WTC11 (cell line): ENCODE results near the gene METTL9. TPM values are rescaled to one million over a fixed set of nuclear protein-coding genes. Genes with fewer than 3 reads are reported as not detected.

Experiments used
- ATAC-seq: fragments of 200-7000 bp; cut with Tn5 transposase; 2 replicates; pipeline ENCODE4 v1.10.0; 2021; ENCODE audit warnings: mild to moderate bottlenecking, moderate library complexity
- CTCF ChIA-PET: fragments of 300-600 bp; sonication (Branson Sonifier 250); formaldehyde crosslinking; loops from one replicate; lab custom pipeline; 2021; ENCODE audit warnings: antibody characterized with exemption; lab: Charles Lee
- POLR2A ChIA-PET: fragments of 350-600 bp; sonication (Branson Sonifier 250); formaldehyde crosslinking; loops from one replicate; lab custom pipeline; 2021; ENCODE audit warnings: antibody characterized with exemption; lab: Charles Lee
- DNase-seq: peaks from one replicate; pipeline ENCODE4 v3.0.0; 2021; ENCODE audit warnings: low spot score
- H3K27ac Mint-ChIP-seq: 2 replicates; pipeline ENCODE4 v1.8.0; 2021; ENCODE audit warnings: mixed read lengths
- H3K27me3 Mint-ChIP-seq: 2 replicates; pipeline ENCODE4 v1.8.0; 2021; ENCODE audit warnings: low read depth, mild to moderate bottlenecking, moderate library complexity, mixed read lengths
- H3K36me3 Mint-ChIP-seq: 2 replicates; pipeline ENCODE4 v1.8.0; 2021; ENCODE audit warnings: mixed read lengths
- H3K4me1 Mint-ChIP-seq: 2 replicates; pipeline ENCODE4 v1.8.0; 2022; ENCODE audit warnings: mixed read lengths
- H3K4me3 Mint-ChIP-seq: 2 replicates; pipeline ENCODE4 v1.8.0; 2021; ENCODE audit warnings: mild to moderate bottlenecking, moderate library complexity, mixed read lengths
- H3K9me3 Mint-ChIP-seq: 2 replicates; pipeline ENCODE4 v1.8.0; 2021; ENCODE audit warnings: mixed read lengths
- AR ChIP-seq: fragments of 250-450 bp; sonication (Bioruptor Pico); IDR thresholded peaks from 2 replicates; pipeline ENCODE4 v1.9.0; 2021; ENCODE audit warnings: mild to moderate bottlenecking
- ARID4B ChIP-seq: sonication (generic); formaldehyde crosslinking; IDR thresholded peaks from 2 replicates; pipeline ENCODE4 v1.8.0; 2023; ENCODE audit warnings: missing genetic modification reagents, mild to moderate bottlenecking, borderline replicate concordance
- CREB1 ChIP-seq: sonication (generic); formaldehyde crosslinking; IDR thresholded peaks from 2 replicates; pipeline ENCODE4 v1.8.0; 2023; ENCODE audit warnings: mild to moderate bottlenecking, missing genetic modification reagents
- ESRRA ChIP-seq: sonication (generic); formaldehyde crosslinking; IDR thresholded peaks from 2 replicates; pipeline ENCODE4 v1.8.1; 2022; ENCODE audit warnings: mild to moderate bottlenecking, missing genetic modification reagents, borderline replicate concordance
- FOXK1 ChIP-seq: sonication (generic); formaldehyde crosslinking; IDR thresholded peaks from 2 replicates; pipeline ENCODE4 v1.8.0; 2022; ENCODE audit warnings: mild to moderate bottlenecking, moderate library complexity, missing genetic modification reagents
- HMGA2 ChIP-seq: fragments of 250-450 bp; sonication (Bioruptor Pico); IDR thresholded peaks from 2 replicates; pipeline ENCODE4 v1.4.0; 2021; ENCODE audit warnings: mild to moderate bottlenecking, moderate library complexity
- IRF2 ChIP-seq: sonication (generic); formaldehyde crosslinking; IDR thresholded peaks from 2 replicates; pipeline ENCODE4 v1.8.0; 2022; ENCODE audit warnings: low read depth, missing genetic modification reagents, borderline replicate concordance
- MXD4 ChIP-seq: fragments of 250-450 bp; sonication (Bioruptor Pico); IDR thresholded peaks from 2 replicates; pipeline ENCODE4 v1.8.0; 2021; ENCODE audit warnings: mild to moderate bottlenecking, moderate library complexity, borderline replicate concordance
- NFYB ChIP-seq: sonication (generic); formaldehyde crosslinking; conservative IDR thresholded peaks from 2 replicates; pipeline ENCODE4 v1.8.0; 2022; ENCODE audit warnings: low read depth, missing genetic modification reagents
- OVOL2 ChIP-seq: fragments of 250-450 bp; sonication (Bioruptor Pico); IDR thresholded peaks from 2 replicates; pipeline ENCODE4 v1.9.0; 2021; ENCODE audit warnings: mild to moderate bottlenecking, borderline replicate concordance
- SMAD3 ChIP-seq: sonication (generic); formaldehyde crosslinking; IDR thresholded peaks from 2 replicates; pipeline ENCODE4 v1.8.0; 2022; ENCODE audit warnings: missing genetic modification reagents, mild to moderate bottlenecking, borderline replicate concordance
- USF2 ChIP-seq: sonication (generic); formaldehyde crosslinking; IDR thresholded peaks from 2 replicates; pipeline ENCODE4 v1.8.1; 2023; ENCODE audit warnings: mild to moderate bottlenecking, missing genetic modification reagents, moderate library complexity
- ZNF121 ChIP-seq: sonication (generic); formaldehyde crosslinking; IDR thresholded peaks from 2 replicates; pipeline ENCODE4 v1.8.0; 2023; ENCODE audit warnings: missing genetic modification reagents
- ZNF138 ChIP-seq: sonication (generic); formaldehyde crosslinking; conservative IDR thresholded peaks from 2 replicates; pipeline ENCODE4 v1.8.1; 2022; ENCODE audit warnings: mild to moderate bottlenecking, moderate library complexity, missing genetic modification reagents
- ZNF232 ChIP-seq: sonication (generic); formaldehyde crosslinking; IDR thresholded peaks from 2 replicates; pipeline ENCODE4 v1.8.0; 2022; ENCODE audit warnings: mild to moderate bottlenecking, missing genetic modification reagents
- ZNF425 ChIP-seq: fragments of 250-450 bp; sonication (Bioruptor Pico); conservative IDR thresholded peaks from 2 replicates; pipeline ENCODE4 v1.9.0; 2021; ENCODE audit warnings: mild to moderate bottlenecking
- ZNF532 ChIP-seq: fragments of 250-450 bp; sonication (Bioruptor Pico); IDR thresholded peaks from 2 replicates; pipeline ENCODE4 v1.9.0; 2021; ENCODE audit warnings: mild to moderate bottlenecking, borderline replicate concordance
- total RNA-seq: library from RNA; stranded (reverse); gene quantifications from 3 replicates; pipeline ENCODE4 v1.2.3, GENCODE V29; 2021

METTL9 gene
- total RNA-seq, 1 experiment from 2014 or later: 94.6 TPM

GRCh38 chr16:21590796-21591195, 8.6 kb upstream of the METTL9 start (continued):
- no peak for TF ChIP-seq ZNF425 (CRISPR knock-in tag)
- TF ChIP-seq USF2 (CRISPR knock-in tag): no peak

- Mint-ChIP-seq H3K4me1 (no peaks in the 10 kb centered on the region), H3K9me3 (no peaks in the 10 kb centered on the region), H3K36me3 (no peaks in the 10 kb centered on the region), H3K4me3 (no peak overlapping the region), H3K27ac (no peak overlapping the region), H3K27me3 (peaks cover 8% of the 10 kb centered on the region)
- no peak for DNase-seq
- ATAC-seq: no peak
- POLR2A ChIA-PET: no interaction called here
- CTCF ChIA-PET: interaction anchor here (0.9 to 1.7 kb wide), 2 partner anchors 19 to 65 kb away, joined by 3 read pairs; no protein-coding TSS in a partner anchor
- TF ChIP-seq MXD4 (no peak), ZNF121 (no peak), HMGA2 (CRISPR knock-in tag) (no peak), FOXK1 (no peak), CREB1 (no peak), ESRRA (CRISPR knock-in tag) (no peak), SMAD3 (no peak), NFYB (CRISPR knock-in tag) (no peak), ZNF425 (CRISPR knock-in tag) (no peak), ZNF138 (no peak), ARID4B (CRISPR knock-in tag) (no peak), ZNF232 (CRISPR knock-in tag) (no peak), ZNF532 (CRISPR knock-in tag) (no peak), IRF2 (no peak), AR (CRISPR knock-in tag) (no peak), OVOL2 (CRISPR knock-in tag) (no peak), USF2 (CRISPR knock-in tag) (no peak)
These were observed 7.2 kb upstream of the METTL9 start for GRCh38 chr16:21592191-21592590.
